Pancreas (tissue), 10 donors: ENCODE results near the gene C16orf78. TPM values are rescaled to one million over a fixed set of nuclear protein-coding genes. Genes with fewer than 3 reads are reported as not detected.

ENCODE experiments used
- ATAC-seq, 4 donors: fragments of 200-7000 bp; cut with Tn5 transposase; one replicate each; pipeline versions ENCODE4 v1.8.0 to v1.9.1; 2020; ENCODE audit warnings: mild to moderate bottlenecking in 4 of 4, moderate library complexity in 4 of 4
- DNase-seq, 6 donors: peaks; one replicate each; pipeline ENCODE4 v3.0.0-alpha.2; 2020
- FAIRE-seq: peaks from 2 replicates; lab custom pipeline; 2012; peaks lifted over from hg19 to GRCh38; lab: Jason Lieb, UNC
- H3K27ac ChIP-seq, 4 donors: fragments of 200-600 bp; sonication (generic); 1 replicate in 3 of 4; 2 replicates in 1 of 4; pipeline versions ENCODE4 v1.5.0 to v1.8.0; 2020
- H3K27me3 ChIP-seq, 4 donors: fragments of 200-600 bp; one replicate each; pipeline ENCODE4 v1.8.0; 2021
- H3K36me3 ChIP-seq, 3 donors: fragments of 200-600 bp; sonication (generic) in 1 of 3; one replicate each; pipeline versions ENCODE4 v1.5.0 to v1.8.0; 2020 to 2021
- H3K4me1 ChIP-seq, 3 donors: fragments of 200-600 bp; one replicate each; pipeline ENCODE4 v1.8.0; 2021
- H3K4me3 ChIP-seq, 4 donors: fragments of 200-600 bp; sonication (generic) in 2 of 4; one replicate each; pipeline versions ENCODE4 v1.5.0 to v1.8.0; 2020 to 2021
- H3K9me3 ChIP-seq, 4 donors: fragments of 200-600 bp; one replicate each; pipeline ENCODE4 v1.8.0; 2021
- WGBS, 2 donors: extraction: QIAGEN DNeasy Blood & Tissue Kit; methylation state at CpG; one replicate each; pipeline ENCODE4 v1.1.7; 2013; 5-methylcytosine and 5-hydroxymethylcytosine counted together
- intact Hi-C, 3 donors: fragments of 100-400 bp; cut with DNase I; formaldehyde crosslinking; loops; one replicate each; pipeline versions ENCODE4 v1.11.1 to v1.14.2; 2022
- polyA plus RNA-seq, 2 donors: library from polyadenylated mRNA; stranded (reverse); fragments of 200-250 nt; gene quantifications; one replicate each; pipeline ENCODE4 v1.2.3, GENCODE V29; 2013
- total RNA-seq, 6 donors: library from RNA; stranded (reverse); fragmentation: NEBNext Ultra II Directional in 4 of 6; extraction: Animal tissue kit (Norgen Biotek cat#: 25700) in 4 of 6; gene quantifications; one replicate each; pipeline versions ENCODE4 v1.2.1 to v1.2.4, GENCODE V29; 2021 to 2023
- TF ChIP-seq, protein P1 (sequence below), 4 donors: fragments of 200-600 bp; sonication (generic) in 3 of 4; IDR thresholded peaks; one replicate each; pipeline versions ENCODE4 v1.5.0 to v1.8.0; 2021; ENCODE audit warnings: antibody characterized with exemption in 4 of 4
- donor health status: healthy with polysubstance abuse.
- donor health status: DM: no; HTN: no; CAD: no; lungs with moderate emphysema.
- donor health status: DM: no; HTN: no; CAD: no.
- donor health status: control.
- donor health status: control.
- donor health status: Bipolar disorder and iron deficiency.
- donor health status: DM: yes; HTN: yes; CAD: no.
- donor health status: DM: no; HTN: no; CAD: no.
- donor health status: DM: no; HTN: no; CAD: no.
- donor health status: DM: yes; HTN: yes; CAD: no.

The C16orf78 gene
- total and polyA plus RNA-seq, 8 donors = not detected

DNA sequence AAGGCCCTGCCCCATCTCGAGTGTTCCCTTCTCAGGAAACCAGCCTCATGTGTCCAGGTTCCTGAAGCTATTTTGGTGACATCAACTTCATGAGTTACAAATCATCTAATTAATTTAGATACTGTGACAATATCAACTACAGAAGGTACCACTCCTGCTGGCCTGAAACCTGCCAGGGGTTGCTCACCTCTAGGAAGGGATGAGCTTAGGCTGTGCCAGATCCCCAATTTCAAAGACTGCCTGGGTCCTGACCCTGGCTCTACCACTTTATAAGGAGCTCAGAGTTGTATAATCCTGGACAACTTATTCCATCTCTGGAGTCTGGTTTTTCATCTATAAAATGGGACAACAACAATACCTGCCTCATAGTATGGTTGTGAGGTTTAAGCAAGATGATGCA lies 5.2 kb downstream of the C16orf78 start:
- no peak for ATAC-seq

DNA sequence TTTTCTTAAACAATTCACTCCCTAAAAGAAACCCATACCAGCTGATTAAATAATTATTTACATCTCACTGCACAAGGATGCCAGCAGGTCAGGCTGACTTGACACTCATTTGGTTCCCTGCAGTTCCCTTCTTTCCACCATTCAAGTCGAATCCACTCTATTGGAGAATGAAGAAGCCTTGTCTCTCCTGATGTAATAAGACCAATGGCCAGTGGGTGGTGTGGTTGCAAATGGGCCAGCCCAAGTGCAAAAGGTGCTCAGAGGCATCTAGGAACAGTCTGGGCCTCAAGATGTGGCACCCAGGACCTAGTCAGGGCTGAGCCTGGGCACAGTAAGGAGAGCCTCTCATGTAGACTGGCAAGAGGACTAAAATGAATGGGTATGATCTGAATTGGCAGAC lies 9.3 kb downstream of the C16orf78 start:
- no peak for ATAC-seq
- WGBS, 2 donors = 25 to 29% methylated on average over 1 of the region's 1 CpG
- TF ChIP-seq, protein P1, sequence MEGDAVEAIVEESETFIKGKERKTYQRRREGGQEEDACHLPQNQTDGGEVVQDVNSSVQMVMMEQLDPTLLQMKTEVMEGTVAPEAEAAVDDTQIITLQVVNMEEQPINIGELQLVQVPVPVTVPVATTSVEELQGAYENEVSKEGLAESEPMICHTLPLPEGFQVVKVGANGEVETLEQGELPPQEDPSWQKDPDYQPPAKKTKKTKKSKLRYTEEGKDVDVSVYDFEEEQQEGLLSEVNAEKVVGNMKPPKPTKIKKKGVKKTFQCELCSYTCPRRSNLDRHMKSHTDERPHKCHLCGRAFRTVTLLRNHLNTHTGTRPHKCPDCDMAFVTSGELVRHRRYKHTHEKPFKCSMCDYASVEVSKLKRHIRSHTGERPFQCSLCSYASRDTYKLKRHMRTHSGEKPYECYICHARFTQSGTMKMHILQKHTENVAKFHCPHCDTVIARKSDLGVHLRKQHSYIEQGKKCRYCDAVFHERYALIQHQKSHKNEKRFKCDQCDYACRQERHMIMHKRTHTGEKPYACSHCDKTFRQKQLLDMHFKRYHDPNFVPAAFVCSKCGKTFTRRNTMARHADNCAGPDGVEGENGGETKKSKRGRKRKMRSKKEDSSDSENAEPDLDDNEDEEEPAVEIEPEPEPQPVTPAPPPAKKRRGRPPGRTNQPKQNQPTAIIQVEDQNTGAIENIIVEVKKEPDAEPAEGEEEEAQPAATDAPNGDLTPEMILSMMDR (IDR thresholded peaks at IDR 0.05) = no peak
- Histone ChIP-seq H3K4me1 (no peaks in the 10 kb centered on the region), H3K27ac (no peak overlapping the region), H3K36me3 (no peaks in the 10 kb centered on the region), H3K27me3 (no peaks in the 10 kb centered on the region), H3K9me3 (no peaks in the 10 kb centered on the region), H3K4me3 (no peak overlapping the region)
- DNase-seq = no peak
- no peak for FAIRE-seq
- intact Hi-C loops = no loop called here

More for the DNA sequence above, 5.2 kb downstream of the C16orf78 start:
- H3K9me3 ChIP-seq = no peaks in the 10 kb centered on the region
- no peaks in the 10 kb centered on the region for H3K36me3 ChIP-seq
- no peaks in the 10 kb centered on the region for H3K4me1 ChIP-seq
- no peak overlapping the region for H3K27ac ChIP-seq
- FAIRE-seq (no peak), DNase-seq (no peak)
- WGBS, 2 donors = 30 to 45% methylated on average over 1 of the region's 1 CpG
- H3K27me3 ChIP-seq = no peaks in the 10 kb centered on the region
- intact Hi-C loops = no loop called here
- TF ChIP-seq, protein P1 (IDR thresholded peaks at IDR 0.05) = no peak
- H3K4me3 ChIP-seq = no peak overlapping the region

DNA sequence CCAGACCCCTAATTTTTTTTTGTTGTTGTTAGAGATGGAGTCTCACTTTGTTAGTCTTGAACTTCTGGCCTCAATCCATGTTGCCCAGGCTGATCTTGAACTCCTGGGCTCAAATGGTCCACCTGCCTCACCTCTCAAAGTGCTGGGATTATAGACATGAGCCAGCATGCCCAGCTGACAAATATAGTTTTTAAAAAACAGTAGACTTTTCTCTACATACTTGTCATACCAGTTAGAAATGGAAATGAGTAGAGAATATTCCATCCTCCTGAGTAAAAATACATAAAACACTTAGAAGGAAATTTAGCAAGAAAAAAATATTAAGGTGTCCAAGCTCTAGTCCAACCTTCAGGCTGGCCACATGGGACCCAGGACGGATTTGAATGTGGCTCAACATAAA lies 21.4 kb downstream of the C16orf78 start:
- WGBS, 2 donors = 52 to 70% methylated on average over 1 of the region's 1 CpG
- no peaks in the 10 kb centered on the region for H3K4me1 ChIP-seq
- TF ChIP-seq, protein P1 (IDR thresholded peaks at IDR 0.05) = no peak
- DNase-seq (no peak), ATAC-seq (no peak), FAIRE-seq (no peak)
- H3K27ac ChIP-seq = no peak overlapping the region
- H3K27me3 ChIP-seq = peaks cover 0 to 5% (median under 1%) of the 10 kb centered on the region in 4 donors
- no peaks in the 10 kb centered on the region for H3K9me3 ChIP-seq
- no peak overlapping the region for H3K4me3 ChIP-seq
- intact Hi-C loops = no loop called here
- H3K36me3 ChIP-seq = no peaks in the 10 kb centered on the region

DNA sequence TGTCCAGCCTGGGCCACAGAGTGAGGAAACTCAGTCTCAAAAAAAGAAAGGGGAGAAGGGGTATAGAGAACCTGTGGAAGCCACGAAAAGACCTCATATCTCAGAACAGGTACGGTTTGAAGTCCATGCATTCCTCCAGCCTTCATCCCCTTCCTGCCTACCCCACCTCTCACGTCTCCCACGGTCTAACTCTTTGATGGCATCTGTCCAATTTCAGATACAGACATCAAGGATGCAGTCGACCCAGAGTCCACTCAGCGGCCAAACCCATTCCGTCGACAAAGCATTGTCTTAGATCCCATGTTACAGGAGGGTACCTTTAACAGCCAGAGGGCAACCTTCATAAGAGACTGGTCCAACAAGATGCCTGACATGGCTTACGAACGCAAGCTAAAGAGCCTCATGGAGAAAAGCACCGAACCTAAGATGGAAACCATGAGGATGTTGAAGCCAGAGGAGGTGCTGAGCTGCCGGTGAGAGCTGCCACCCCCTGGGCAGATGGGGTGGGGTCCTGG lies 22.7 kb downstream of the C16orf78 start:
- 54 to 76% methylated on average over 12 of the region's 12 CpGs for WGBS, 2 donors
- H3K4me3 ChIP-seq = no peak overlapping the region
- TF ChIP-seq, protein P1 (IDR thresholded peaks at IDR 0.05) = no peak
- no peaks in the 10 kb centered on the region for H3K9me3 ChIP-seq
- no peak overlapping the region for H3K27ac ChIP-seq
- no peak for ATAC-seq
- intact Hi-C loops = no loop called here
- H3K27me3 ChIP-seq = peaks cover 0 to 5% (median 0%) of the 10 kb centered on the region in 4 donors
- DNase-seq = no peak
- H3K36me3 ChIP-seq = no peaks in the 10 kb centered on the region
- H3K4me1 ChIP-seq = no peaks in the 10 kb centered on the region
- no peak for FAIRE-seq

- Histone ChIP-seq H3K27me3 (no peaks in the 10 kb centered on the region), H3K4me3 (no peak overlapping the region), H3K9me3 (no peaks in the 10 kb centered on the region), H3K36me3 (no peaks in the 10 kb centered on the region), H3K4me1 (no peaks in the 10 kb centered on the region), H3K27ac (no peak overlapping the region)
- intact Hi-C loops = no loop called here
- DNase-seq (no peak), ATAC-seq (no peak), FAIRE-seq (no peak)
- TF ChIP-seq, protein P1 (IDR thresholded peaks at IDR 0.05) = no peak
- WGBS, 2 donors = 69 to 76% methylated on average over 6 of the region's 6 CpGs
These were observed 25.2 kb downstream of the C16orf78 start for GRCh38 chr16:49398761-49399160.
